ENCODE measurements around the gene TM7SF2. TPM values are rescaled to one million over a fixed set of nuclear protein-coding genes. Genes with fewer than 3 reads are reported as not detected.
A peak's percentile ranks its signal among the peaks of the same experiment; 100 is the strongest.
"Not testable (repeated sequence)": the region's sequence is repeated elsewhere in the genome, so short reads cannot be mapped to it uniquely, and the experiment has no call there.

The TM7SF2 gene
- total RNA-seq, 4 donors from 2014 or later = 118 to 374 (median 160) TPM

- WGBS, 2 donors = 76 to 84% methylated on average over 18 of the region's 18 CpGs
- H3K4me3 ChIP-seq (ENCODE audit: low read depth, poor library complexity, severe bottlenecking) = no peak overlapping the region
- intact Hi-C loops (cut with DNase I; ENCODE audit: low total_unique reads) = no loop called here
Observed at GRCh38 chr11:65118097-65118837, 6.6 kb downstream of the TM7SF2 start.

GRCh38 chr11:65118891-65119669 is 7.4 kb downstream of the TM7SF2 start:
- H3K4me3 ChIP-seq (ENCODE audit: low read depth, poor library complexity, severe bottlenecking); DNase-seq (ENCODE audit: low spot score in 2 of 2); intact Hi-C loops (cut with DNase I; ENCODE audit: low total_unique reads): not testable (repeated sequence)
- 88% methylated on average over 18 of the region's 18 CpGs for WGBS, 2 donors

More at GRCh38 chr11:65118097-65118837, 6.6 kb downstream of the TM7SF2 start:
- no peak for DNase-seq (ENCODE audit: low spot score in 2 of 2)
- TF ChIP-seq, protein P1, sequence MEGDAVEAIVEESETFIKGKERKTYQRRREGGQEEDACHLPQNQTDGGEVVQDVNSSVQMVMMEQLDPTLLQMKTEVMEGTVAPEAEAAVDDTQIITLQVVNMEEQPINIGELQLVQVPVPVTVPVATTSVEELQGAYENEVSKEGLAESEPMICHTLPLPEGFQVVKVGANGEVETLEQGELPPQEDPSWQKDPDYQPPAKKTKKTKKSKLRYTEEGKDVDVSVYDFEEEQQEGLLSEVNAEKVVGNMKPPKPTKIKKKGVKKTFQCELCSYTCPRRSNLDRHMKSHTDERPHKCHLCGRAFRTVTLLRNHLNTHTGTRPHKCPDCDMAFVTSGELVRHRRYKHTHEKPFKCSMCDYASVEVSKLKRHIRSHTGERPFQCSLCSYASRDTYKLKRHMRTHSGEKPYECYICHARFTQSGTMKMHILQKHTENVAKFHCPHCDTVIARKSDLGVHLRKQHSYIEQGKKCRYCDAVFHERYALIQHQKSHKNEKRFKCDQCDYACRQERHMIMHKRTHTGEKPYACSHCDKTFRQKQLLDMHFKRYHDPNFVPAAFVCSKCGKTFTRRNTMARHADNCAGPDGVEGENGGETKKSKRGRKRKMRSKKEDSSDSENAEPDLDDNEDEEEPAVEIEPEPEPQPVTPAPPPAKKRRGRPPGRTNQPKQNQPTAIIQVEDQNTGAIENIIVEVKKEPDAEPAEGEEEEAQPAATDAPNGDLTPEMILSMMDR (IDR thresholded peaks at IDR 0.05) = peak in 1 of 3 donors; percentile 1
- TF ChIP-seq POLR2A (IDR thresholded peaks at IDR 0.05) = no peak

- intact Hi-C loops (cut with DNase I; ENCODE audit: low total_unique reads) = no loop called here
- H3K4me3 ChIP-seq (ENCODE audit: low read depth, poor library complexity, severe bottlenecking) = no peak overlapping the region
Observed at GRCh38 chr11:65119670-65119995, 8.0 kb downstream of the TM7SF2 start.

DNA sequence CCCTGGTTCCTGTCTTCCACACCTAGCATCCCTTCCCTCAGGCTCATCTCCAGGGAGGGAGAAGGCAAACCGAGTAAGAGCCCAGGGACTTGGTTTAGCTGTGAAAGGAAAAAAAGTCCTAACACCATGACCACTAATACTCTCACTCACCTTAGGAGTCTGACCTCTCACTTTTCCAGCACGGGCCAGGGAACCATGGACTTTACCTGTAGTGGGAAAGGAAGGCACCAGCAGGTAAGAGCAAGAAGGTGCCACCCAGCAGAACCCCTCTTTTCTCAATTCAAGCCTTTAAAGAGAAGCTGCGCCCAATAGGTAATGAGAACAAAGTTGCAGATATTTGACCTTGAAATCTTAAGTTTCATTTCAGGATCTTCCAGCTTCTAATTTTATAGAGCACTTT is 9.2 kb downstream of the TM7SF2 start:
- 76 to 83% methylated on average over 3 of the region's 3 CpGs for WGBS, 2 donors
- DNase-seq (ENCODE audit: low spot score in 2 of 2) = no peak
- no peak overlapping the region for H3K4me3 ChIP-seq (ENCODE audit: low read depth, poor library complexity, severe bottlenecking)
- TF ChIP-seq, protein P1 (IDR thresholded peaks at IDR 0.05) = no peak
- TF ChIP-seq POLR2A (IDR thresholded peaks at IDR 0.05) = no peak
- intact Hi-C loops (cut with DNase I; ENCODE audit: low total_unique reads) = no loop called here

More at GRCh38 chr11:65119670-65119995, 8.0 kb downstream of the TM7SF2 start:
- DNase-seq (ENCODE audit: low spot score in 2 of 2) = no peak
- TF ChIP-seq, protein P1 (IDR thresholded peaks at IDR 0.05) = no peak
- TF ChIP-seq POLR2A (IDR thresholded peaks at IDR 0.05) = no peak

DNA sequence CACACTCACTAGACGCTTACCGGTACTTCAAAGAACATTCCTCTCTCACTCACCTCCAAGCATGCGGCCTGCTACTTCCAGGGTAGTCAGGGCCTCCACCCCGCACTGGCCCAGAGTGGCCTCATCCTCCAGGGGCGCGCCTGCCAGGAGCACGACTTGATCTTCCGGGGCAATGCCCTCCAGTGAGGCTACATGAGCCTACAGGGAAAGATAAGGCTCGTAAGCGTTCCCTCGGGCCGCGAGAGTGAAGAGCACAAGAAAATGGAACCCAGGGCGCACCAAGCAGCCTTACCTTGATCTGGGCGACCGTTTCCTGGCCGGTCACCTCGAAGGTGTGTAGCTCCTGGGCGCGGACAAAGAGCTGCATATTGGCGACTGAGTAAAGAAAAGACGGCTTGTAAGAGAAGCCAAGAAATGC is 9.8 kb downstream of the TM7SF2 start:
- intact Hi-C loops (cut with DNase I; ENCODE audit: low total_unique reads) = no loop called here
- DNase-seq (ENCODE audit: low spot score in 2 of 2) = no peak
- WGBS, 2 donors = 1 to 2% methylated on average over 22 of the region's 22 CpGs
- no peak for TF ChIP-seq POLR2A (IDR thresholded peaks at IDR 0.05)
- TF ChIP-seq, protein P1 (IDR thresholded peaks at IDR 0.05) = no peak
- peak overlapping the region; percentile 80 for H3K4me3 ChIP-seq (ENCODE audit: low read depth, poor library complexity, severe bottlenecking)

GRCh38 chr11:65121865-65122696 is 10.4 kb downstream of the TM7SF2 start, which contains the start of the genes FAU and MRPL49:
Gene FAU (minus strand): TSS chr11:65122134. CDS start chr11:65121813, 321 bp downstream.
Gene MRPL49 (plus strand): TSS chr11:65122321. CDS start chr11:65122347, 26 bp downstream.
- TF ChIP-seq, protein P1 (IDR thresholded peaks at IDR 0.05) = no peak
- no peak for TF ChIP-seq POLR2A (IDR thresholded peaks at IDR 0.05)
- 0% methylated on average over 48 to 64 of the region's 64 CpGs for WGBS, 2 donors
- H3K4me3 ChIP-seq (ENCODE audit: low read depth, poor library complexity, severe bottlenecking) = peak within 1 kb of the TSS; percentile 80
- DNase-seq (ENCODE audit: low spot score in 2 of 2) = peak; percentile 97 to 100
- intact Hi-C loops (cut with DNase I; ENCODE audit: low total_unique reads) = no loop called here
